Glomerular visceral epithelial cell (primary cell): ENCODE measurements around the gene RAB11FIP4.

Experiments used
- DNase-seq: peaks from one replicate; pipeline ENCODE4 v3.0.0-alpha.2; 2016; ENCODE audit errors: extremely low spot score

Gene RAB11FIP4

GRCh38 chr17:31524926-31525800 is 133.7 kb downstream of the RAB11FIP4 start:
- peak; percentile 88 for DNase-seq

GRCh38 chr17:31525801-31526549 is 134.5 kb downstream of the RAB11FIP4 start:
- peak; percentile 20 for DNase-seq

DNA sequence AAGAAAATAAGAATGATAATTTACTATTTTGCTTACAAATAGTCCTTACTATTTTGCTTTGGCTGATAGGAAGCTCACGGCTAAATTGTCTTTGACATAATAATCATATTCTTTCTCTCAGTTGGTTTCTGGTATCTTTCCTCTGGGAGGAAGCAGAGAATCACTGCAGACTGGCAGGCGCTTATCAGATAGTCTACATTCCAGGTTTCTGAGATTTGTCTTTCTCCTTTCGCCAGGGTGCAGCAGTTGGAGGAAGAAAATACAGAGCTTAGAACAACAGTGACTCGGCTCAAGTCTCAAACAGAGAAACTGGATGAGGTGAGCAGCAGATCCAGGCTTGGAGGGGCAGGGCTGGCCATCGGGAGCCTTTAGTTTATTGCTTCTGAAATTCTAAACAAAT is 136.1 kb downstream of the RAB11FIP4 start:
- no peak for DNase-seq

- DNase-seq, result no peak
These were observed 136.9 kb downstream of the RAB11FIP4 start for GRCh38 chr17:31528291-31528874.

DNA sequence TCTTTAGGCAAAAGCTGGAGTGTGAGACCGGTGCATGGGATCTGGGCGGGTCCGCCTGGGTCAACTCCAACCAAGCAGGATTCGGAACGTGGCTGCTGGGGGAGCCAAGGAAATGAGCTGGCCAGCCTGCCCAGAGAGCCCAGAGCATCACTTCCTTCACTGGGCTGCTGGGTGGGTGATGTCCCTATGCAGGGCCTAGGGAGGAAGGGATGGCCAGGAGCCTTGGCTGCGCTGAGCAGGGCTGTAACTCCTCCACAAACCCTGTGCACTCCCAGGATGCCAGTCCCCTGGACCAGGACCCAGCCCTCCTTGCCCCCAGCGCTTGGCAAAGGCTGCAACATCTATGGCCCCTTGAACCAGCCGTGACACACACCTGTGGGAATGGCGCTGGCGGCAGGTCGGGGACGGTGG is 138.4 kb downstream of the RAB11FIP4 start:
- DNase-seq, result no peak

DNA sequence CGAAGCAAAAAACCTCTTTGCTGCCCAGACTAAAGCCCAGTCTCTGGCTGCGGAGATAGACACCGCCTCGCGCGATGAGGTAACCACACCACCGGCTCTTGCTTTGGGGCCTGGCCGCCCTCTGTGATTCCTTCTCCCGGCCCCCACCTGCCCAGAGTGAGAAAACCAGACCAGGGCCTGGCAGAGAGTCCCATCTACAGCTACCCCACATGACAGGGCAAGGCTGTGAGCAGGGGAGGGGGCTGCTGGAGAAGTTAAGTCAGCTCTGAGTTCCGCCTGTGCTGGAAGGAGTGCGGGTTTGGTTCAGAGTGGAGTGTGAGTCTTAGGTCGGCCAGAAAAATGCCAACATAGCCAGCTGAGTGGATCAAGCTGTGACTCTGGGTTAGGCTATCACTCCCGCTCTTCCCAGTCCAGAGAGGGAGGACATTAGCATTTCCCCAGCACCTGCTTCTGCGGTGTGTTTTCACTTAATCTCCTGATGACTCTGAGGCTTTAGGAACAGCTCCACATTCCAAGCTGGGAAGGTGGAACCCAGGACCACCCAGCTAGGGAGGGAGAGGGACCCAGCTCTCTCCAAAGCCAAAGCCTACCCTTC is 139.0 kb downstream of the RAB11FIP4 start:
- no peak for DNase-seq

- DNase-seq, result no peak
These were observed 140.0 kb downstream of the RAB11FIP4 start for GRCh38 chr17:31531336-31531980.

GRCh38 chr17:31532081-31532480 is 140.6 kb downstream of the RAB11FIP4 start:
- no peak for DNase-seq

DNA sequence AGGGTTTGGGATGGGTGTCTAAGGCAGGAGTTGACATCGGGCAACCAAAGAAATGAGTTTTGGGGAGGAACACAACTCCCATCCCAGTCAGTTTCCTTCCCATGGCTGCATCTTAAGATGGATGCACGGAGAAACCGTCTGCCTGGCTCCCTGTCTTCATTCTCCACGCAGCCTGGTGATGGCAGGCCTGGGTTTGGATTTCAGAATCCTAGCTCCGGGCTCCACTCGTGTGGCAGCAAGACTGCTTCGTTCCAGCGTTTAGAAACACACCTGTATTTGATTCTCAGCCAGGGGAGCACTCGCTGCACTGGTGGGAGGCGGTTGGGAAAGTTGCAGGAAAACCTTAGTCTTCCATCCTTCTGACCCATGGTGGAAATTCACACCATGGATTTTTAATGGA is 141.1 kb downstream of the RAB11FIP4 start:
- DNase-seq, result no peak

DNA sequence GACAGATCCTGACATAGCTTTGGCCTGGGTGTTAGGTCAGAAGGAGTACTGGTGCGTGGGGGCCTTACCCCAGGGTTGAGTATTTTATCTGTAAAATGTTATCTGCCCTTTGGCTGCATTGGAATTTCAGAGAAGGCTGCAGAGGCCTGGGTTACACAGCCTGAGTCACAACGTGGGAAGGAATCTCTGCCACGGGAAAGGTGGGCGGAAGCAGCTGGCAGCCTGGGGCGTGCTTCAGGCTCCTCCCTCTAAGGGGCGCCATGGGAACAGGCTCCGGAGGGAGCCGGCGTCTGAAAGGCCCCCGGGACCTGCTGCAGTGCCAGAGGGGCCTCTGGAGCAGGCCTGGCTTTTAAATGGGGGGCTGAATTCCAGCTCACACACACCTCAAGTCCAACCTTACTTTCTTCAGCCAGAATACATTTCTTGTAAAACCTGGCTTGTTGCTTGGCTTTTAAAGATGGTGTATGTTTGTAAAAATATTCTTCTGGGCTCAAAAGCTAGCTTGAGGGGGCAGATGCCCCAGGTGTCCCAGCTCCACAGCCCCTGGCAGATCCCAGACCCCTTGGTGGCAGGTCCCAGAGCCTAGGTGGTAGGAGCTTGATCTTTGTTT is 142.2 kb downstream of the RAB11FIP4 start:
- DNase-seq, result peak; percentile 75

GRCh38 chr17:31534223-31534888 is 142.9 kb downstream of the RAB11FIP4 start:
- DNase-seq, result no peak

DNA sequence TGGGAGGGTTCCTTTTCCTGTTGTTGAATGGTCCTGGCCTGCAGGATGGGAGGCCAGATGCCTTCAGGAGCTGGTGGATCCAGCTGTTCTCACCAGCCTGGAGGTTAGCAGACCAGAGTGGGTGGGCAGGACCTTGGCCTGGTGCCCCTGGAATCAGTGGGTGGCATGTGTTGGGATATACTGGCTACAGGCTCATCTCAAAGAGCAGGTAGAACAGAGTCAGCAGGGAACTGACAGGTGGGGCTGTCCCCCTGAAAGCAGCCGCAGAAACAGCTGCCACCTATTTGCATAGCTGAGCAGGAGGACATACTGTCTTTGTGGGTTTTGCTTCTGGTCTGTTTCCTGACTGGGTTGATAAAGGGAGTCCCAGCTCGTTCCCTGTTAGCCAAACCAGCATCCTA is 144.1 kb downstream of the RAB11FIP4 start:
- DNase-seq, result no peak

DNA sequence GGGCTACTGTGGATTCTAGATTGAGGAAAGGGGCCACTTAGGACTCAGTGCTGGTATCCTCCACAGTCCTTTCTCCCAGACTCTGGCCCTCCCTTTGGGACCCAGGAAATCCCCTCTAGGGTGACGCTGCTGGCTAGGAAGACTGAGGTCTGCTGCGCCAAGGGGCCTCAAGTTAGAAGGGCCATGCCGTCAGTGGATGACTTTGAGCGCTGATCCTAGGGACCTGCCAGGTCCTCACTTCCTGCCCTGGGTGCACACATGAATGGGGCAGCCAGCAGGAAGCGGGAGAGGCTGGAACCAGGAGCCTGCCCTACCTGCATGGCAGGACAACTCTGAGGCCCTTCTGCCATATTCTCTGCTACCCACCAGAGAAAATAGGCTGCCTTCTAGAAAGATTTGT is 145.0 kb downstream of the RAB11FIP4 start:
- no peak for DNase-seq

DNA sequence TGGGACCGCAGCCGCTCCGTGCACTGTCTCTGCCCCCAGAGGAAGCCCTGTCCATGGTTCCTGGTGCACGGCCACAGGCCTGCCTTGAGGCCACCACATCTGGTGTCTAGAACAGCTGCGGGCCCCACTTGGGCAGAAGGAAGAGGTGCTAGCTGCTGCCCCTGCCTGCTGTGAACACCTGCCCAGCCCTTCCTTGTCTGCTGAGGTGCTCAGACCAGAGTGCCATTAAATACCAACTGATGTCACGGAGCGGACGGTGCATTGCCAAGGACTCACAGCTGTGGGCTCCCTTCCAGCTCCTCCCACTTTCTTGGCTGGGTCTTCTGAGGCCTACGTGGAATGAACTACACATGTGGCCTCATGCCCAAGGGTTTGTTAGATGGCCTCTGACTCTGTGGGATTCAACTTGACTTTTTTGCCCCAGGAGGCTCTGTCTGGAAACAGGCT is 146.1 kb downstream of the RAB11FIP4 start:
- no peak for DNase-seq

GRCh38 chr17:31538080-31538762 is 146.7 kb downstream of the RAB11FIP4 start:
- no peak for DNase-seq

GRCh38 chr17:31540602-31541307 is 149.3 kb downstream of the RAB11FIP4 start:
- DNase-seq, result no peak

GRCh38 chr17:31541559-31541958 is 150.1 kb downstream of the RAB11FIP4 start:
- DNase-seq, result no peak

- DNase-seq, result no peak
These were observed 152.7 kb downstream of the RAB11FIP4 start for GRCh38 chr17:31544186-31544585.

DNA sequence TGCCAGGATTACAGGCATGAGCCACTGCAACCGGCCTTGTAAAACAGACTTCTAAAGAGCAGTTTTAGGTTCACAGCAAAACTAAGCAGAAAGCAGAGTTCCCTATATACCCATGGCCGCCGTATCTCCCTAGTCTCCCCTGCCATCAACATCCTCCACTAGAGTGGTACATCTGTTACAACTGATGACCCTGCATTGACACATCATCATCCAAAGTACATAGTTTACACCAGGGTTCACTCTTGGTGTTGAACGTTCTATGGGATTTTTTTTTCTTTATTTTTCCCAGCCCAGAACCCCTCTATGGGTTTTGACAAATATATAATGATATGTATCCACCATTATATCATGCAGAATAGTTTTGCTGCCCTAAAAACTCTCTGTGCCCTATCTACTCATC is 155.2 kb downstream of the RAB11FIP4 start:
- DNase-seq, result no peak
